ENCODE measurements around the gene EIF5.

The EIF5 gene

GRCh38 chr14:103311171-103311997, 22.7 kb upstream of the EIF5 start:
- no peak for FAIRE-seq

GRCh38 chr14:103312006-103312635, 21.9 kb upstream of the EIF5 start:
- no peak for FAIRE-seq

GRCh38 chr14:103313704-103314103, 20.3 kb upstream of the EIF5 start:
- no peak for FAIRE-seq

- FAIRE-seq, result no peak
Observed at GRCh38 chr14:103314496-103315277, 19.4 kb upstream of the EIF5 start.

GRCh38 chr14:103315351-103315911, 18.6 kb upstream of the EIF5 start:
- no peak for FAIRE-seq

GRCh38 chr14:103315941-103316340, 18.1 kb upstream of the EIF5 start:
- FAIRE-seq, result no peak

GRCh38 chr14:103316721-103317121, 17.3 kb upstream of the EIF5 start:
- FAIRE-seq, result no peak

- no peak for FAIRE-seq
Observed at GRCh38 chr14:103317251-103317650, 16.8 kb upstream of the EIF5 start.

GRCh38 chr14:103317976-103318580, 16.0 kb upstream of the EIF5 start:
- FAIRE-seq, result no peak

- no peak for FAIRE-seq
Observed at GRCh38 chr14:103318750-103319419, 15.2 kb upstream of the EIF5 start.

GRCh38 chr14:103319422-103319821, 14.6 kb upstream of the EIF5 start:
- FAIRE-seq, result no peak

GRCh38 chr14:103326078-103326477, 8.0 kb upstream of the EIF5 start:
- no peak for FAIRE-seq

GRCh38 chr14:103328941-103329340, 5.1 kb upstream of the EIF5 start:
- no peak for FAIRE-seq

- no peak for FAIRE-seq
Observed at GRCh38 chr14:103329401-103330347, 4.4 kb upstream of the EIF5 start.

GRCh38 chr14:103330536-103330935, 3.5 kb upstream of the EIF5 start:
- no peak for FAIRE-seq

GRCh38 chr14:103332143-103332919, 1.7 kb upstream of the EIF5 start:
- FAIRE-seq, result no peak

GRCh38 chr14:103334644-103335622, 896 bp downstream of the EIF5 start:
- no peak for FAIRE-seq

- FAIRE-seq, result no peak
Observed at GRCh38 chr14:103336191-103336590, 2.2 kb downstream of the EIF5 start.

- no peak for FAIRE-seq
Observed at GRCh38 chr14:103337794-103338193, 3.8 kb downstream of the EIF5 start.
